ENCODE data around the gene ADAMTS6.

DNA sequence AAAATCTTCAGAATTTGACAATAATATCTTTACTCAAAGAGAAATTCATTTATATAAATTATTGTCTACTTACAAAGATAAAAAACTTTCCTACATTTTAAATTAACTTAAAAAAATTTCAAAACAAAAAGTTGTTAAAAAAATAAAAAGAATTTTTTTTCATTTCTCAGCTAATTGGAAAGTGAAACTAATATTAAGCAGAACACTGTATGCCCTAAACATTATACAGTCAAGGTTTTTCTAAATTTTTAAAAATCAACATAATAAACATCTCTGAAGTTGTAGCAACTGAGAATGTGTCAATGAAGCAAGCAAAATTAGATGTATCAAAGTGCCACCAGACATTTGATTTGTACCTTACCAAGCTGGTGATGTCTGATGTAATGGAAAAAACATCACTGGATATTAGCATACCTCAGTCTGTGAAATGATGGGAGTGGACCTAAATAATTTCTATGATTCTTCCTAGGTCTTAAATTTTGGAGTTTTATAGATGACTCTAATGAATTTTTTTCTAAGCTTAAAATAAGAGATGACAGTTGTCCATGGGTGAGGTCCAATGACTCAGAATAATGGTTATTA, 290.1 kb downstream of the ADAMTS6 start:
- TF ChIP-seq POLR2A (IDR thresholded peaks at IDR 0.05) = no peak
- TF ChIP-seq, protein P1, sequence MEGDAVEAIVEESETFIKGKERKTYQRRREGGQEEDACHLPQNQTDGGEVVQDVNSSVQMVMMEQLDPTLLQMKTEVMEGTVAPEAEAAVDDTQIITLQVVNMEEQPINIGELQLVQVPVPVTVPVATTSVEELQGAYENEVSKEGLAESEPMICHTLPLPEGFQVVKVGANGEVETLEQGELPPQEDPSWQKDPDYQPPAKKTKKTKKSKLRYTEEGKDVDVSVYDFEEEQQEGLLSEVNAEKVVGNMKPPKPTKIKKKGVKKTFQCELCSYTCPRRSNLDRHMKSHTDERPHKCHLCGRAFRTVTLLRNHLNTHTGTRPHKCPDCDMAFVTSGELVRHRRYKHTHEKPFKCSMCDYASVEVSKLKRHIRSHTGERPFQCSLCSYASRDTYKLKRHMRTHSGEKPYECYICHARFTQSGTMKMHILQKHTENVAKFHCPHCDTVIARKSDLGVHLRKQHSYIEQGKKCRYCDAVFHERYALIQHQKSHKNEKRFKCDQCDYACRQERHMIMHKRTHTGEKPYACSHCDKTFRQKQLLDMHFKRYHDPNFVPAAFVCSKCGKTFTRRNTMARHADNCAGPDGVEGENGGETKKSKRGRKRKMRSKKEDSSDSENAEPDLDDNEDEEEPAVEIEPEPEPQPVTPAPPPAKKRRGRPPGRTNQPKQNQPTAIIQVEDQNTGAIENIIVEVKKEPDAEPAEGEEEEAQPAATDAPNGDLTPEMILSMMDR (IDR thresholded peaks at IDR 0.05) = no peak
- no peak for TF ChIP-seq EP300 (IDR thresholded peaks at IDR 0.05)
- TF ChIP-seq POLR2AphosphoS5 (IDR thresholded peaks at IDR 0.05) = no peak
